Type B pancreatic cell (in vitro differentiated cells): ENCODE results near the gene MRPS2. TPM values are rescaled to one million over a fixed set of nuclear protein-coding genes. Genes with fewer than 3 reads are reported as not detected.

Source experiments
- DNase-seq: peaks from one replicate; pipeline ENCODE4 v3.0.0; 2021; ENCODE audit warnings: mixed read lengths; ENCODE audit not compliant: unreplicated experiment; ENCODE audit errors: extremely low spot score
- H3K27ac Mint-ChIP-seq: 2 replicates; pipeline ENCODE4 v1.8.0; 2021; ENCODE audit warnings: mild to moderate bottlenecking, mixed read lengths
- H3K27me3 Mint-ChIP-seq: 2 replicates; pipeline ENCODE4 v1.8.0; 2021; ENCODE audit warnings: mixed read lengths
- H3K36me3 Mint-ChIP-seq: 2 replicates; pipeline ENCODE4 v1.8.0; 2021; ENCODE audit warnings: mixed read lengths
- H3K4me1 Mint-ChIP-seq: one replicate; pipeline ENCODE4 v1.8.0; 2021; ENCODE audit warnings: mixed read lengths; ENCODE audit not compliant: unreplicated experiment
- H3K4me3 Mint-ChIP-seq: 2 replicates; pipeline ENCODE4 v1.8.0; 2021; ENCODE audit warnings: mild to moderate bottlenecking, mixed read lengths
- H3K9me3 Mint-ChIP-seq: 2 replicates; pipeline ENCODE4 v1.8.0; 2021; ENCODE audit warnings: mixed read lengths
- CTCF ChIP-seq: fragments of 200-600 bp; sonication (generic); conservative IDR thresholded peaks from 2 replicates; pipeline ENCODE4 v1.5.0; 2021; ENCODE audit warnings: antibody characterized with exemption, mild to moderate bottlenecking
- total RNA-seq: library from RNA; stranded (reverse); gene quantifications from 2 replicates; pipeline ENCODE4 v1.2.1, GENCODE V29; 2021; ENCODE audit warnings: low replicate concordance

Gene MRPS2
- total RNA-seq, 1 donor from 2014 or later: 55.2 TPM

GRCh38 chr9:135490980-135491464 is 9.5 kb upstream of the MRPS2 start:
- H3K4me1 Mint-ChIP-seq: no peaks in the 10 kb centered on the region
- DNase-seq: no peak
- H3K36me3 Mint-ChIP-seq: no peaks in the 10 kb centered on the region
- H3K27me3 Mint-ChIP-seq: no peaks in the 10 kb centered on the region
- no peaks in the 10 kb centered on the region for H3K9me3 Mint-ChIP-seq
- no peak for TF ChIP-seq CTCF
- H3K4me3 Mint-ChIP-seq: no peak overlapping the region
- H3K27ac Mint-ChIP-seq: no peak overlapping the region

GRCh38 chr9:135491764-135492163 is 8.7 kb upstream of the MRPS2 start:
- Mint-ChIP-seq H3K4me1 (no peaks in the 10 kb centered on the region), H3K9me3 (no peaks in the 10 kb centered on the region), H3K36me3 (no peaks in the 10 kb centered on the region), H3K27me3 (no peaks in the 10 kb centered on the region), H3K27ac (no peak overlapping the region), H3K4me3 (no peak overlapping the region)
- DNase-seq: no peak
- TF ChIP-seq CTCF: no peak

GRCh38 chr9:135492886-135493669 is 7.4 kb upstream of the MRPS2 start:
- no peaks in the 10 kb centered on the region for H3K9me3 Mint-ChIP-seq
- no peak for TF ChIP-seq CTCF
- no peaks in the 10 kb centered on the region for H3K36me3 Mint-ChIP-seq
- H3K27me3 Mint-ChIP-seq: no peaks in the 10 kb centered on the region
- no peak for DNase-seq
- H3K4me3 Mint-ChIP-seq: no peak overlapping the region
- no peak overlapping the region for H3K27ac Mint-ChIP-seq
- H3K4me1 Mint-ChIP-seq: no peaks in the 10 kb centered on the region

GRCh38 chr9:135494791-135495559 is 5.5 kb upstream of the MRPS2 start:
- no peak for TF ChIP-seq CTCF
- no peaks in the 10 kb centered on the region for H3K27me3 Mint-ChIP-seq
- no peak overlapping the region for H3K4me3 Mint-ChIP-seq
- peaks cover 4% of the 10 kb centered on the region for H3K4me1 Mint-ChIP-seq
- no peaks in the 10 kb centered on the region for H3K9me3 Mint-ChIP-seq
- no peaks in the 10 kb centered on the region for H3K36me3 Mint-ChIP-seq
- no peak overlapping the region for H3K27ac Mint-ChIP-seq
- DNase-seq: no peak

GRCh38 chr9:135498381-135499126 is 1.9 kb upstream of the MRPS2 start:
- Mint-ChIP-seq H3K9me3 (no peaks in the 10 kb centered on the region), H3K4me1 (peaks cover 10% of the 10 kb centered on the region), H3K36me3 (no peaks in the 10 kb centered on the region), H3K27me3 (no peaks in the 10 kb centered on the region), H3K27ac (peak overlapping the region; percentile 79), H3K4me3 (peak overlapping the region; percentile 89)
- no peak for TF ChIP-seq CTCF
- no peak for DNase-seq
